ENCODE data around the gene ZNF397.

DNA sequence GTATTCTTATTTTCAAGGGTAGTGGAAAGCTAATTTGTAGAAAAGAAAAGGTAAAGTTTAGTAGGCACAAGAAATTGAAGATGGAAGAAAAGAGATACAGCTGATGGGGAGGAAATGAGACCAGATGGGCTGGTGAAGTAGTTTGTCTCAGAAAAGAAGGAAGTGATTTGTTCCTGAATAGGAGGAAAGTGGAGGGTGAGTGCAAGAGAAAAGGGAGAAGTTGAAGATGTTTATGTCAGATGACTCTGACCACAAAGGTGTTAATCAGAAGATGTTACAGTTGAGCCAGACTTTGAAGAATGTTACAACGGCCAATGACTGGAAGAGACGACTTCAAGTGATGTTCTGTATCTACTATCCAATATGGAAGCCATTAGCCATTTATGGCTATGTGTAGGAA, 28.0 kb downstream of the ZNF397 start:
- TF ChIP-seq EZH2phosphoT487 (IDR thresholded peaks at IDR 0.05; ENCODE audit: insufficient read depth, low read depth) = no peak
- no peak for TF ChIP-seq EZH2 (IDR thresholded peaks at IDR 0.05; ENCODE audit: insufficient read depth, poor library complexity, severe bottlenecking)

Data from GM23248 (cell line).